HEK293 (cell line): ENCODE measurements around the gene NKD1.

Experiments
- CTCF ChIA-PET: fragments of 350-600 bp; formaldehyde crosslinking; extraction: SDS; loops from one replicate; lab custom pipeline; 2021; ENCODE audit warnings: antibody characterized with exemption; lab: Yijun Ruan, JAX
- POLR2A ChIA-PET: fragments of 300-600 bp; formaldehyde crosslinking; extraction: SDS; loops from one replicate; lab custom pipeline; 2020; ENCODE audit warnings: antibody characterized with exemption, inconsistent platforms; lab: Yijun Ruan, JAX
- H3K27ac ChIP-seq: fragments of 200-500 bp; sonication (Bioruptor generic); 2 replicates; pipeline ENCODE4 v1.5.1; 2014; ENCODE audit warnings: low read depth, low read length, control low read depth, inconsistent platforms; ENCODE audit errors: extremely low read depth
- H3K36me3 ChIP-seq, 2 experiments: fragments of 200-500 bp in 1 of 2; sonication (Bioruptor generic) in 1 of 2; 1 replicate in 1 of 2; 2 replicates in 1 of 2; pipeline ENCODE4 v1.5.1; 2014 to 2017; ENCODE audit warnings: inconsistent platforms in 2 of 2, low read length in 2 of 2; ENCODE audit not compliant: control insufficient read depth in 2 of 2, insufficient read depth in 1 of 2
- H3K4me1 ChIP-seq: fragments of 200-500 bp; sonication (Bioruptor generic); 2 replicates; pipeline ENCODE4 v1.5.1; 2014; ENCODE audit warnings: mild to moderate bottlenecking, low read length, inconsistent platforms; ENCODE audit not compliant: control insufficient read depth, insufficient read depth
- H3K4me3 ChIP-seq: 2 replicates; pipeline ENCODE4 v1.5.1; 2011; ENCODE audit warnings: low read depth, mild to moderate bottlenecking, control low read depth, low read length, moderate library complexity
- H3K9me3 ChIP-seq: fragments of 200-500 bp; sonication (Bioruptor generic); 2 replicates; pipeline ENCODE4 v1.5.1; 2014; ENCODE audit warnings: low read depth, low read length, inconsistent platforms; ENCODE audit not compliant: control insufficient read depth, insufficient read depth
- KLF1 ChIP-seq: fragments of 450-650 bp; formaldehyde crosslinking; IDR thresholded peaks from 2 replicates; pipeline ENCODE4 v1.5.1; 2016; ENCODE audit warnings: missing biosample characterization, missing genetic modification characterization
- KLF8 ChIP-seq: fragments of 450-650 bp; formaldehyde crosslinking; IDR thresholded peaks from 2 replicates; pipeline ENCODE4 v1.5.1; 2016; ENCODE audit warnings: missing biosample characterization, missing genetic modification characterization
- OVOL3 ChIP-seq: fragments of 450-650 bp; formaldehyde crosslinking; IDR thresholded peaks from 2 replicates; pipeline ENCODE4 v1.5.1; 2016; ENCODE audit warnings: missing biosample characterization, missing genetic modification characterization
- ZBTB7A ChIP-seq: fragments of 450-650 bp; formaldehyde crosslinking; IDR thresholded peaks from 2 replicates; pipeline ENCODE4 v1.5.1; 2016; ENCODE audit warnings: low read depth, missing biosample characterization, missing genetic modification characterization
- ZNF132 ChIP-seq: fragments of 450-650 bp; formaldehyde crosslinking; IDR thresholded peaks from 2 replicates; pipeline ENCODE4 v1.5.1; 2017; ENCODE audit warnings: missing biosample characterization, missing genetic modification characterization, borderline replicate concordance
- ZNF157 ChIP-seq: fragments of 450-650 bp; formaldehyde crosslinking; IDR thresholded peaks from 2 replicates; pipeline ENCODE4 v1.5.1; 2016; ENCODE audit warnings: missing biosample characterization, missing genetic modification characterization
- ZNF175 ChIP-seq: fragments of 450-650 bp; formaldehyde crosslinking; IDR thresholded peaks from 2 replicates; pipeline ENCODE4 v1.5.1; 2016; ENCODE audit warnings: missing biosample characterization, missing genetic modification characterization
- ZNF223 ChIP-seq: fragments of 450-650 bp; formaldehyde crosslinking; IDR thresholded peaks from 2 replicates; pipeline ENCODE4 v1.5.1; 2016; ENCODE audit warnings: missing biosample characterization, missing genetic modification characterization
- ZNF423 ChIP-seq: fragments of 450-650 bp; formaldehyde crosslinking; IDR thresholded peaks from 2 replicates; pipeline ENCODE4 v1.5.1; 2016; ENCODE audit warnings: missing biosample characterization, missing genetic modification characterization
- ZNF433 ChIP-seq: fragments of 450-650 bp; formaldehyde crosslinking; IDR thresholded peaks from 2 replicates; pipeline ENCODE4 v1.5.1; 2016; ENCODE audit warnings: missing biosample characterization, missing genetic modification characterization, low read depth
- ZNF488 ChIP-seq: fragments of 450-650 bp; formaldehyde crosslinking; IDR thresholded peaks from 2 replicates; pipeline ENCODE4 v1.5.1; 2016; ENCODE audit warnings: missing biosample characterization, missing genetic modification characterization
- ZNF555 ChIP-seq: fragments of 450-650 bp; formaldehyde crosslinking; conservative IDR thresholded peaks from 2 replicates; pipeline ENCODE4 v1.5.1; 2017; ENCODE audit warnings: missing biosample characterization, mild to moderate bottlenecking, missing genetic modification characterization, inconsistent platforms
- ZNF670 ChIP-seq: fragments of 450-650 bp; formaldehyde crosslinking; IDR thresholded peaks from 2 replicates; pipeline ENCODE4 v1.5.1; 2016; ENCODE audit warnings: missing biosample characterization, missing genetic modification characterization, low read depth
- ZNF76 ChIP-seq: fragments of 450-650 bp; formaldehyde crosslinking; IDR thresholded peaks from 2 replicates; pipeline ENCODE4; 2016; ENCODE audit warnings: low read depth, missing biosample characterization, missing genetic modification characterization, borderline replicate concordance
- ZNF768 ChIP-seq: fragments of 450-650 bp; formaldehyde crosslinking; IDR thresholded peaks from 2 replicates; pipeline ENCODE4 v1.5.1; 2018; ENCODE audit warnings: missing biosample characterization, mild to moderate bottlenecking, missing genetic modification characterization
- ZNF837 ChIP-seq: fragments of 450-650 bp; formaldehyde crosslinking; IDR thresholded peaks from 2 replicates; pipeline ENCODE4 v1.5.1; 2016; ENCODE audit warnings: missing biosample characterization, missing genetic modification characterization
- ZSCAN23 ChIP-seq: fragments of 450-650 bp; formaldehyde crosslinking; IDR thresholded peaks from 2 replicates; pipeline ENCODE4 v1.5.1; 2016; ENCODE audit warnings: missing biosample characterization, missing genetic modification characterization
- ZSCAN4 ChIP-seq: fragments of 450-650 bp; formaldehyde crosslinking; IDR thresholded peaks from 2 replicates; pipeline ENCODE4 v1.5.1; 2017; ENCODE audit warnings: missing biosample characterization, missing genetic modification characterization
- TF ChIP-seq, protein P1 (sequence below): fragments of 450-650 bp; formaldehyde crosslinking; IDR thresholded peaks from 2 replicates; pipeline ENCODE4 v1.5.1; 2016; ENCODE audit warnings: missing biosample characterization, missing genetic modification characterization
- TF ChIP-seq, protein P2 (sequence below): sonication (generic); formaldehyde crosslinking; IDR thresholded peaks from 2 replicates; pipeline ENCODE4 v1.8.1; 2022; ENCODE audit warnings: mild to moderate bottlenecking, moderate library complexity, missing genetic modification reagents
- TF ChIP-seq, protein P3 (sequence below): fragments of 450-650 bp; formaldehyde crosslinking; IDR thresholded peaks from 2 replicates; pipeline ENCODE4 v1.5.1; 2016; ENCODE audit warnings: missing biosample characterization, missing genetic modification characterization

Gene NKD1

GRCh38 chr16:50553182-50553710, 5.0 kb downstream of the NKD1 start:
- no peaks in the 10 kb centered on the region for H3K4me1 ChIP-seq
- no peak overlapping the region for H3K4me3 ChIP-seq
- peaks cover 0 to 11% of the 10 kb centered on the region in 2 experiments; a peak in 1 of 3 replicates for H3K36me3 ChIP-seq
- no peaks in the 10 kb centered on the region for H3K9me3 ChIP-seq
- CTCF ChIA-PET, result no interaction called here
- no peak overlapping the region for H3K27ac ChIP-seq
- POLR2A ChIA-PET, result no interaction called here
- TF ChIP-seq ZBTB7A (tag by site-specific recombination), result no peak
- no peak for TF ChIP-seq KLF1 (tag by site-specific recombination)
- no peak for TF ChIP-seq ZNF76 (tag by site-specific recombination)
- TF ChIP-seq, protein P1, sequence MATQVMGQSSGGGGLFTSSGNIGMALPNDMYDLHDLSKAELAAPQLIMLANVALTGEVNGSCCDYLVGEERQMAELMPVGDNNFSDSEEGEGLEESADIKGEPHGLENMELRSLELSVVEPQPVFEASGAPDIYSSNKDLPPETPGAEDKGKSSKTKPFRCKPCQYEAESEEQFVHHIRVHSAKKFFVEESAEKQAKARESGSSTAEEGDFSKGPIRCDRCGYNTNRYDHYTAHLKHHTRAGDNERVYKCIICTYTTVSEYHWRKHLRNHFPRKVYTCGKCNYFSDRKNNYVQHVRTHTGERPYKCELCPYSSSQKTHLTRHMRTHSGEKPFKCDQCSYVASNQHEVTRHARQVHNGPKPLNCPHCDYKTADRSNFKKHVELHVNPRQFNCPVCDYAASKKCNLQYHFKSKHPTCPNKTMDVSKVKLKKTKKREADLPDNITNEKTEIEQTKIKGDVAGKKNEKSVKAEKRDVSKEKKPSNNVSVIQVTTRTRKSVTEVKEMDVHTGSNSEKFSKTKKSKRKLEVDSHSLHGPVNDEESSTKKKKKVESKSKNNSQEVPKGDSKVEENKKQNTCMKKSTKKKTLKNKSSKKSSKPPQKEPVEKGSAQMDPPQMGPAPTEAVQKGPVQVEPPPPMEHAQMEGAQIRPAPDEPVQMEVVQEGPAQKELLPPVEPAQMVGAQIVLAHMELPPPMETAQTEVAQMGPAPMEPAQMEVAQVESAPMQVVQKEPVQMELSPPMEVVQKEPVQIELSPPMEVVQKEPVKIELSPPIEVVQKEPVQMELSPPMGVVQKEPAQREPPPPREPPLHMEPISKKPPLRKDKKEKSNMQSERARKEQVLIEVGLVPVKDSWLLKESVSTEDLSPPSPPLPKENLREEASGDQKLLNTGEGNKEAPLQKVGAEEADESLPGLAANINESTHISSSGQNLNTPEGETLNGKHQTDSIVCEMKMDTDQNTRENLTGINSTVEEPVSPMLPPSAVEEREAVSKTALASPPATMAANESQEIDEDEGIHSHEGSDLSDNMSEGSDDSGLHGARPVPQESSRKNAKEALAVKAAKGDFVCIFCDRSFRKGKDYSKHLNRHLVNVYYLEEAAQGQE (tag by site-specific recombination), result no peak
- TF ChIP-seq ZNF175 (tag by site-specific recombination), result no peak
- no peak for TF ChIP-seq ZNF157
- no peak for TF ChIP-seq ZNF837
- TF ChIP-seq, protein P2, sequence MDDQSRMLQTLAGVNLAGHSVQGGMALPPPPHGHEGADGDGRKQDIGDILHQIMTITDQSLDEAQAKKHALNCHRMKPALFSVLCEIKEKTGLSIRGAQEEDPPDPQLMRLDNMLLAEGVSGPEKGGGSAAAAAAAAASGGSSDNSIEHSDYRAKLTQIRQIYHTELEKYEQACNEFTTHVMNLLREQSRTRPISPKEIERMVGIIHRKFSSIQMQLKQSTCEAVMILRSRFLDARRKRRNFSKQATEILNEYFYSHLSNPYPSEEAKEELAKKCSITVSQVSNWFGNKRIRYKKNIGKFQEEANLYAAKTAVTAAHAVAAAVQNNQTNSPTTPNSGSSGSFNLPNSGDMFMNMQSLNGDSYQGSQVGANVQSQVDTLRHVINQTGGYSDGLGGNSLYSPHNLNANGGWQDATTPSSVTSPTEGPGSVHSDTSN (CRISPR knock-in tag), result no peak
- no peak for TF ChIP-seq ZNF132 (tag by site-specific recombination)
- no peak for TF ChIP-seq ZNF670 (tag by site-specific recombination)
- TF ChIP-seq OVOL3 (tag by site-specific recombination), result no peak
- no peak for TF ChIP-seq ZSCAN23 (tag by site-specific recombination)
- no peak for TF ChIP-seq ZNF423 (tag by site-specific recombination)

DNA sequence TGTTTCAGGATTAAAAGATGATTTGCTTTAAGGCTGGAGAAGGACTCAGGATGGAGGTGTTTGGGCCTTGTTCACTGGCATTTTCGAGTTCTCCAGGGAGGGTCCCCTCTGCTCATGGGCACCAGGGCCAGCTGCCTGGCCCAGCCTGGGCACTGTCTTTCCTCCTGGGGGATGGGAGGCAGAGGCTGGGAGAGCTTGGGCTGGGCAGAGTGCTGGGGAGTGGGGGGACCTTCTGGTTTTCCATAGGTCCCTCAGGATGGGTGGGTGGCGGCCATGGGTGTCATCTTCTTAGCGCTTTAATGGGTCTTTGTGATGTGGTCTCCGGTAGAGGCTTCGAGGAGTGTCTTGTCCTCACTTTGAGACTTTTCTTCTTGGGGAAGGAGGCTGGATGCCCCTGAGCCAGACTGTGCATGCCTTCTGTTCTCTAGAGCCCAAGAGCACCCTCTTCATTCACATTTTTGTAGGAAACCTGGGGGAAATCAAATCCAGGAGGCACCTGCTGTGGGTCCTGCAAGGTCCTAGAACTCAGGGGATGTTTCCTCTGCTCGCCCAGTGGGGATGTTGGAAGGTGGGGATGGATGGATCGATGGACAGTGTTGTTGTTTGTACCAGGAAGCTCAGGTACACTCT, 5.7 kb downstream of the NKD1 start:
- CTCF ChIA-PET, result no interaction called here
- Histone ChIP-seq H3K4me3 (no peak overlapping the region), H3K36me3 (peaks cover 0 to 11% of the 10 kb centered on the region in 2 experiments; a peak in 1 of 3 replicates), H3K9me3 (no peaks in the 10 kb centered on the region)
- TF ChIP-seq ZNF555, result no peak
- no peak for TF ChIP-seq ZNF488 (tag by site-specific recombination)
- no peak for TF ChIP-seq ZNF433 (tag by site-specific recombination)
- no peak for TF ChIP-seq KLF8 (tag by site-specific recombination)
- TF ChIP-seq, protein P3, sequence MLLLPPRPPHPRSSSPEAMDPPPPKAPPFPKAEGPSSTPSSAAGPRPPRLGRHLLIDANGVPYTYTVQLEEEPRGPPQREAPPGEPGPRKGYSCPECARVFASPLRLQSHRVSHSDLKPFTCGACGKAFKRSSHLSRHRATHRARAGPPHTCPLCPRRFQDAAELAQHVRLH, result no peak
- no peak for TF ChIP-seq ZNF768 (tag by site-specific recombination)
- no peak for TF ChIP-seq ZSCAN4
- no peak for TF ChIP-seq ZNF223 (tag by site-specific recombination)
- TF ChIP-seq, all 188 proteins: peak for 0
- Histone ChIP-seq H3K4me1 (no peaks in the 10 kb centered on the region), H3K27ac (no peak overlapping the region)
- POLR2A ChIA-PET, result no interaction called here
